SK-N-SH (cell line): Measurements from ENCODE around the gene ETV3. TPM values are rescaled to one million over a fixed set of nuclear protein-coding genes. Genes with fewer than 3 reads are reported as not detected.

Experiments
- CTCF ChIA-PET: fragments of 300-600, 350-600 bp; formaldehyde crosslinking; extraction: SDS; loops from one replicate; lab custom pipeline; 2021; lab: Yijun Ruan, JAX
- POLR2A ChIA-PET: fragments of 350-600 bp; sonication (Branson Sonifier 250); formaldehyde crosslinking; extraction: SDS; loops from one replicate; lab custom pipeline; 2020; ENCODE audit warnings: antibody characterized with exemption, inconsistent platforms; lab: Yijun Ruan, JAX
- DNase-seq: peaks from one replicate; pipeline ENCODE4 v3.0.0; 2012
- H2AFZ ChIP-seq: fragments of 200-600 bp; sonication (generic); 2 replicates; pipeline ENCODE4 v1.8.1; 2016; ENCODE audit warnings: antibody characterized with exemption, mild to moderate bottlenecking, low read depth
- H3F3A ChIP-seq: fragments of 200-600 bp; sonication (generic); replicated peaks from 2 replicates; pipeline ENCODE3; 2016; ENCODE audit warnings: antibody characterized with exemption, mild to moderate bottlenecking; ENCODE audit not compliant: insufficient read depth
- H3K27ac ChIP-seq, 2 experiments: fragments of 200-500 bp in 1 of 2; fragments of 200-600 bp in 1 of 2; sonication (Bioruptor generic) in 1 of 2; sonication (generic), shearing (Covaris generic) in 1 of 2; 2 replicates each; pipeline versions ENCODE4 v1.5.1 to v1.6.1; 2014 to 2016; ENCODE audit warnings: low read depth in 2 of 2, inconsistent platforms in 1 of 2, low read length in 1 of 2, mild to moderate bottlenecking in 1 of 2, mixed read lengths in 1 of 2
- H3K27me3 ChIP-seq: fragments of 200-600 bp; sonication (generic), shearing (Covaris generic); 2 replicates; pipeline ENCODE4 v1.6.1; 2016; ENCODE audit warnings: mixed run types; ENCODE audit not compliant: insufficient read depth
- H3K36me3 ChIP-seq, 2 experiments: fragments of 200-500 bp in 1 of 2; fragments of 200-600 bp in 1 of 2; sonication (Bioruptor generic) in 1 of 2; sonication (generic) in 1 of 2; replicated peaks in 1 of 2; 2 replicates each; pipeline versions ENCODE3 to v1.5.1; 2014 to 2016; ENCODE audit warnings: low read length in 1 of 2, mild to moderate bottlenecking in 1 of 2; ENCODE audit not compliant: insufficient read depth in 2 of 2, control insufficient read depth in 1 of 2
- H3K4me1 ChIP-seq, 2 experiments: fragments of 200-500 bp in 1 of 2; fragments of 200-600 bp in 1 of 2; sonication (Bioruptor generic) in 1 of 2; sonication (generic), shearing (Covaris generic) in 1 of 2; 2 replicates each; pipeline versions ENCODE4 v1.5.1 to v1.6.1; 2014 to 2016; ENCODE audit warnings: low read depth in 1 of 2, low read length in 1 of 2, mixed run types in 1 of 2; ENCODE audit not compliant: insufficient read depth in 2 of 2, control insufficient read depth in 1 of 2
- H3K4me2 ChIP-seq: fragments of 200-600 bp; sonication (generic), shearing (Covaris generic); 2 replicates; pipeline ENCODE4 v1.6.1; 2017; ENCODE audit warnings: mixed run types
- H3K4me3 ChIP-seq, 2 experiments: fragments of 200-500 bp in 1 of 2; fragments of 200-600 bp in 1 of 2; sonication (Bioruptor generic) in 1 of 2; sonication (generic), shearing (Covaris generic) in 1 of 2; 2 replicates each; pipeline versions ENCODE4 v1.5.1 to v1.8.1; 2014 to 2016; ENCODE audit warnings: low read depth in 2 of 2, inconsistent platforms in 1 of 2, low read length in 1 of 2, mild to moderate bottlenecking in 1 of 2, mixed read lengths in 1 of 2, moderate library complexity in 1 of 2
- H3K79me2 ChIP-seq: fragments of 200-600 bp; sonication (generic); 2 replicates; pipeline ENCODE4 v1.8.1; 2017; ENCODE audit warnings: mild to moderate bottlenecking; ENCODE audit not compliant: insufficient read depth
- H3K9ac ChIP-seq: fragments of 200-600 bp; sonication (generic); 2 replicates; pipeline ENCODE4 v1.6.1; 2017; ENCODE audit warnings: mixed run types
- H3K9me2 ChIP-seq: fragments of 200-600 bp; sonication (generic); 2 replicates; pipeline ENCODE4 v1.6.1; 2017; ENCODE audit warnings: mixed run types
- H3K9me3 ChIP-seq: fragments of 200-600 bp; sonication (generic); 2 replicates; pipeline ENCODE4 v1.6.1; 2017; ENCODE audit warnings: mixed run types, mild to moderate bottlenecking, moderate library complexity
- H4K20me1 ChIP-seq: fragments of 200-600 bp; sonication (generic); 2 replicates; pipeline ENCODE4 v1.6.1; 2017; ENCODE audit warnings: mild to moderate bottlenecking, mixed run types; ENCODE audit not compliant: insufficient read depth
- CHD2 ChIP-seq: fragments of 150-350 bp; IDR thresholded peaks from 2 replicates; pipeline ENCODE4 v1.6.1; 2018; ENCODE audit warnings: low read length; ENCODE audit not compliant: partially characterized antibody
- EP300 ChIP-seq, 2 experiments: IDR thresholded peaks; 2 replicates each; pipeline versions ENCODE4 v1.4.0 to v1.6.1; 2012; ENCODE audit warnings: borderline replicate concordance in 1 of 2, low read depth in 1 of 2, low read length in 1 of 2
- FOXM1 ChIP-seq: IDR thresholded peaks from 2 replicates; pipeline ENCODE4 v1.4.0; 2012; ENCODE audit warnings: low read depth, mild to moderate bottlenecking
- GABPA ChIP-seq: IDR thresholded peaks from 2 replicates; pipeline ENCODE4 v1.4.0; 2012; ENCODE audit warnings: low read depth, mild to moderate bottlenecking
- NFIC ChIP-seq: IDR thresholded peaks from 2 replicates; pipeline ENCODE4 v1.4.0; 2012; ENCODE audit warnings: borderline replicate concordance
- NRF1 ChIP-seq: IDR thresholded peaks from 2 replicates; pipeline ENCODE4 v1.6.1; 2012; ENCODE audit warnings: low read depth, mild to moderate bottlenecking, low read length
- RCOR1 ChIP-seq: fragments of 150-350 bp; IDR thresholded peaks from 2 replicates; pipeline ENCODE4 v1.6.1; 2017; ENCODE audit warnings: antibody characterized with exemption, low read length
- RFX5 ChIP-seq: IDR thresholded peaks from 2 replicates; pipeline ENCODE4 v1.6.1; 2012; ENCODE audit warnings: mild to moderate bottlenecking, improper control_type of control experiment, low read length
- SIN3A ChIP-seq: IDR thresholded peaks from 2 replicates; pipeline ENCODE4 v1.6.1; 2012; ENCODE audit warnings: low read depth, mild to moderate bottlenecking, low read length, moderate library complexity, borderline replicate concordance
- SMC3 ChIP-seq: IDR thresholded peaks from 2 replicates; pipeline ENCODE4 v1.6.1; 2012; ENCODE audit warnings: low read depth, low read length, improper control_type of control experiment
- TCF12 ChIP-seq: IDR thresholded peaks from 2 replicates; pipeline ENCODE4 v1.4.0; 2012
- TEAD4 ChIP-seq: IDR thresholded peaks from 2 replicates; pipeline ENCODE4 v1.4.0; 2012; ENCODE audit warnings: mild to moderate bottlenecking, borderline replicate concordance; ENCODE audit not compliant: insufficient read depth
- YY1 ChIP-seq: IDR thresholded peaks from 2 replicates; pipeline ENCODE4 v1.4.0; 2012; ENCODE audit warnings: low read depth, mild to moderate bottlenecking
- WGBS: methylation state at CpG from one replicate; pipeline ENCODE4 v1.1.6; 2017; ENCODE audit warnings: low lambda C conversion rate; 5-methylcytosine and 5-hydroxymethylcytosine counted together
- polyA plus RNA-seq, 3 experiments: library from polyadenylated mRNA; depleted of rRNA; stranded (reverse); fragments of >200 nt; gene quantifications; 2 replicates each; pipeline ENCODE4 v1.2.3, GENCODE V29; 2012
- TF ChIP-seq, protein P1 (sequence below): IDR thresholded peaks from 2 replicates; pipeline ENCODE4; 2012
- TF ChIP-seq, protein P2 (sequence below): fragments of 200-600 bp; sonication (generic); IDR thresholded peaks from 2 replicates; pipeline ENCODE4 v1.6.1; 2017; ENCODE audit warnings: antibody characterized with exemption, mild to moderate bottlenecking, moderate library complexity
- TF ChIP-seq, protein P3 (sequence below): IDR thresholded peaks from 2 replicates; pipeline ENCODE4 v1.6.1; 2012; ENCODE audit warnings: mild to moderate bottlenecking, low read depth, low read length, moderate library complexity
- TF ChIP-seq, protein P4 (sequence below): fragments of 150-350 bp; IDR thresholded peaks from 2 replicates; pipeline ENCODE4 v1.6.1; 2016; ENCODE audit warnings: mild to moderate bottlenecking, low read depth, low read length
- TF ChIP-seq, protein P5 (sequence below): IDR thresholded peaks from 2 replicates; pipeline ENCODE4 v1.4.0; 2012; ENCODE audit warnings: low read depth, borderline replicate concordance

Gene ETV3
- polyA plus RNA-seq, 1 of the 3 experiments (the other 2 are of a cell fraction): 5.4 TPM

DNA sequence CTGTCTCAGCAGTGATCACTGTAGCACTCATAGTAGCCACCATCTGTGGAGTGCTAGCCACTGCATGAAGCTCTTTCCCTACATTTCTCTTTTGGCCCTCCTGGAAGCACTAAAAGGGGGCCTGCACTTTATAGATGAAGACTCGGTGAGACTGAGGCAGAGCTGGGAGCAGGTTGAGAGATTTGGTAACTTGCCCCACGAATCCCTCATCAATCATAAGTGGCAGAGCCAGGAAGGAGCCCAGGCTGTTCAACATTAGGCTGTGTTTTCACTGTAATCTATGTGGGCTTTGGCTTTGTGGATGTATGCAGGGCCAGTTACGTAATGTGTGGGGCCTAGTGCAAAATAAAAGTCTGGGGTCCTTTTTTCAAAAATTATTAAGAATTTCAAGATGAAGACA, 13.3 kb upstream of the ETV3 start:
- Histone ChIP-seq H3K27me3 (no peaks in the 10 kb centered on the region; the same call in 1 of the 2 replicates), H3F3A (no peaks in the 10 kb centered on the region), H3K9ac (no peak overlapping the region), H3K27ac (no peak overlapping the region), H3K9me3 (no peaks in the 10 kb centered on the region), H3K4me3 (no peak overlapping the region), H3K4me2 (no peak overlapping the region), H2AFZ (no peak overlapping the region), H3K4me1 (peaks cover 26 to 31% of the 10 kb centered on the region in 2 experiments; a peak in 3 of 4 replicates), H3K79me2 (no peaks in the 10 kb centered on the region), H3K36me3 (no peaks in the 10 kb centered on the region), H3K9me2 (no peaks in the 10 kb centered on the region), H4K20me1 (no peaks in the 10 kb centered on the region)
- 68% methylated on average over 3 of the region's 3 CpGs for WGBS
- no peak for DNase-seq
- ChIA-PET POLR2A (no interaction called here), CTCF (interaction anchor here (1.3 to 18.9 kb wide), 3 partner anchors 11 to 77 kb away, joined by 4 to 586 read pairs (median 194); partner anchors contain the start of gene ETV3)
- TF ChIP-seq SIN3A (no peak), CHD2 (no peak), NFIC (no peak), YY1 (no peak), EP300 (IDR thresholded peaks at IDR 0.05; ENCODE audit: borderline replicate concordance in 1 of 2, low read depth in 1 of 2, low read length in 1 of 2) (no peak), SMC3 (no peak), RFX5 (no peak), FOXM1 (no peak), RCOR1 (no peak), GABPA (no peak), NRF1 (no peak), TCF12 (no peak), TEAD4 (no peak)
- TF ChIP-seq, protein P1, sequence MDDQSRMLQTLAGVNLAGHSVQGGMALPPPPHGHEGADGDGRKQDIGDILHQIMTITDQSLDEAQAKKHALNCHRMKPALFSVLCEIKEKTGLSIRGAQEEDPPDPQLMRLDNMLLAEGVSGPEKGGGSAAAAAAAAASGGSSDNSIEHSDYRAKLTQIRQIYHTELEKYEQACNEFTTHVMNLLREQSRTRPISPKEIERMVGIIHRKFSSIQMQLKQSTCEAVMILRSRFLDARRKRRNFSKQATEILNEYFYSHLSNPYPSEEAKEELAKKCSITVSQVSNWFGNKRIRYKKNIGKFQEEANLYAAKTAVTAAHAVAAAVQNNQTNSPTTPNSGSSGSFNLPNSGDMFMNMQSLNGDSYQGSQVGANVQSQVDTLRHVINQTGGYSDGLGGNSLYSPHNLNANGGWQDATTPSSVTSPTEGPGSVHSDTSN: no peak
- TF ChIP-seq, protein P2, sequence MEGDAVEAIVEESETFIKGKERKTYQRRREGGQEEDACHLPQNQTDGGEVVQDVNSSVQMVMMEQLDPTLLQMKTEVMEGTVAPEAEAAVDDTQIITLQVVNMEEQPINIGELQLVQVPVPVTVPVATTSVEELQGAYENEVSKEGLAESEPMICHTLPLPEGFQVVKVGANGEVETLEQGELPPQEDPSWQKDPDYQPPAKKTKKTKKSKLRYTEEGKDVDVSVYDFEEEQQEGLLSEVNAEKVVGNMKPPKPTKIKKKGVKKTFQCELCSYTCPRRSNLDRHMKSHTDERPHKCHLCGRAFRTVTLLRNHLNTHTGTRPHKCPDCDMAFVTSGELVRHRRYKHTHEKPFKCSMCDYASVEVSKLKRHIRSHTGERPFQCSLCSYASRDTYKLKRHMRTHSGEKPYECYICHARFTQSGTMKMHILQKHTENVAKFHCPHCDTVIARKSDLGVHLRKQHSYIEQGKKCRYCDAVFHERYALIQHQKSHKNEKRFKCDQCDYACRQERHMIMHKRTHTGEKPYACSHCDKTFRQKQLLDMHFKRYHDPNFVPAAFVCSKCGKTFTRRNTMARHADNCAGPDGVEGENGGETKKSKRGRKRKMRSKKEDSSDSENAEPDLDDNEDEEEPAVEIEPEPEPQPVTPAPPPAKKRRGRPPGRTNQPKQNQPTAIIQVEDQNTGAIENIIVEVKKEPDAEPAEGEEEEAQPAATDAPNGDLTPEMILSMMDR: no peak
- TF ChIP-seq, protein P3, sequence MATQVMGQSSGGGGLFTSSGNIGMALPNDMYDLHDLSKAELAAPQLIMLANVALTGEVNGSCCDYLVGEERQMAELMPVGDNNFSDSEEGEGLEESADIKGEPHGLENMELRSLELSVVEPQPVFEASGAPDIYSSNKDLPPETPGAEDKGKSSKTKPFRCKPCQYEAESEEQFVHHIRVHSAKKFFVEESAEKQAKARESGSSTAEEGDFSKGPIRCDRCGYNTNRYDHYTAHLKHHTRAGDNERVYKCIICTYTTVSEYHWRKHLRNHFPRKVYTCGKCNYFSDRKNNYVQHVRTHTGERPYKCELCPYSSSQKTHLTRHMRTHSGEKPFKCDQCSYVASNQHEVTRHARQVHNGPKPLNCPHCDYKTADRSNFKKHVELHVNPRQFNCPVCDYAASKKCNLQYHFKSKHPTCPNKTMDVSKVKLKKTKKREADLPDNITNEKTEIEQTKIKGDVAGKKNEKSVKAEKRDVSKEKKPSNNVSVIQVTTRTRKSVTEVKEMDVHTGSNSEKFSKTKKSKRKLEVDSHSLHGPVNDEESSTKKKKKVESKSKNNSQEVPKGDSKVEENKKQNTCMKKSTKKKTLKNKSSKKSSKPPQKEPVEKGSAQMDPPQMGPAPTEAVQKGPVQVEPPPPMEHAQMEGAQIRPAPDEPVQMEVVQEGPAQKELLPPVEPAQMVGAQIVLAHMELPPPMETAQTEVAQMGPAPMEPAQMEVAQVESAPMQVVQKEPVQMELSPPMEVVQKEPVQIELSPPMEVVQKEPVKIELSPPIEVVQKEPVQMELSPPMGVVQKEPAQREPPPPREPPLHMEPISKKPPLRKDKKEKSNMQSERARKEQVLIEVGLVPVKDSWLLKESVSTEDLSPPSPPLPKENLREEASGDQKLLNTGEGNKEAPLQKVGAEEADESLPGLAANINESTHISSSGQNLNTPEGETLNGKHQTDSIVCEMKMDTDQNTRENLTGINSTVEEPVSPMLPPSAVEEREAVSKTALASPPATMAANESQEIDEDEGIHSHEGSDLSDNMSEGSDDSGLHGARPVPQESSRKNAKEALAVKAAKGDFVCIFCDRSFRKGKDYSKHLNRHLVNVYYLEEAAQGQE: no peak
- TF ChIP-seq, protein P4, sequence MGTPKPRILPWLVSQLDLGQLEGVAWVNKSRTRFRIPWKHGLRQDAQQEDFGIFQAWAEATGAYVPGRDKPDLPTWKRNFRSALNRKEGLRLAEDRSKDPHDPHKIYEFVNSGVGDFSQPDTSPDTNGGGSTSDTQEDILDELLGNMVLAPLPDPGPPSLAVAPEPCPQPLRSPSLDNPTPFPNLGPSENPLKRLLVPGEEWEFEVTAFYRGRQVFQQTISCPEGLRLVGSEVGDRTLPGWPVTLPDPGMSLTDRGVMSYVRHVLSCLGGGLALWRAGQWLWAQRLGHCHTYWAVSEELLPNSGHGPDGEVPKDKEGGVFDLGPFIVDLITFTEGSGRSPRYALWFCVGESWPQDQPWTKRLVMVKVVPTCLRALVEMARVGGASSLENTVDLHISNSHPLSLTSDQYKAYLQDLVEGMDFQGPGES: no peak
- TF ChIP-seq, protein P5, sequence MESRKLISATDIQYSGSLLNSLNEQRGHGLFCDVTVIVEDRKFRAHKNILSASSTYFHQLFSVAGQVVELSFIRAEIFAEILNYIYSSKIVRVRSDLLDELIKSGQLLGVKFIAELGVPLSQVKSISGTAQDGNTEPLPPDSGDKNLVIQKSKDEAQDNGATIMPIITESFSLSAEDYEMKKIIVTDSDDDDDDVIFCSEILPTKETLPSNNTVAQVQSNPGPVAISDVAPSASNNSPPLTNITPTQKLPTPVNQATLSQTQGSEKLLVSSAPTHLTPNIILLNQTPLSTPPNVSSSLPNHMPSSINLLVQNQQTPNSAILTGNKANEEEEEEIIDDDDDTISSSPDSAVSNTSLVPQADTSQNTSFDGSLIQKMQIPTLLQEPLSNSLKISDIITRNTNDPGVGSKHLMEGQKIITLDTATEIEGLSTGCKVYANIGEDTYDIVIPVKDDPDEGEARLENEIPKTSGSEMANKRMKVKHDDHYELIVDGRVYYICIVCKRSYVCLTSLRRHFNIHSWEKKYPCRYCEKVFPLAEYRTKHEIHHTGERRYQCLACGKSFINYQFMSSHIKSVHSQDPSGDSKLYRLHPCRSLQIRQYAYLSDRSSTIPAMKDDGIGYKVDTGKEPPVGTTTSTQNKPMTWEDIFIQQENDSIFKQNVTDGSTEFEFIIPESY: no peak
